Keratinocyte (primary cell): ENCODE results near the gene SPINT3. TPM values are rescaled to one million over a fixed set of nuclear protein-coding genes. Genes with fewer than 3 reads are reported as not detected.

Experiments used
- DNase-seq: peaks from one replicate; pipeline ENCODE4 v3.0.0-alpha.2; 2011; ENCODE audit warnings: low read depth, missing footprints, low spot score
- FAIRE-seq: peaks from 2 replicates; lab custom pipeline; 2011; peaks lifted over from hg19 to GRCh38; lab: Jason Lieb, UNC
- H2AFZ ChIP-seq: 2 replicates; pipeline ENCODE4 v1.6.0; 2012; ENCODE audit warnings: low read length, control low read depth, inconsistent platforms; ENCODE audit not compliant: control insufficient read depth
- H3K27ac ChIP-seq: 2 replicates; pipeline ENCODE4 v1.5.1; 2011; ENCODE audit warnings: low read length; ENCODE audit not compliant: control insufficient read depth, insufficient read depth
- H3K27me3 ChIP-seq: 3 replicates; pipeline ENCODE4 v1.6.0; 2011; ENCODE audit warnings: low read length; ENCODE audit not compliant: control insufficient read depth, insufficient read depth; ENCODE audit errors: extremely low read depth
- H3K36me3 ChIP-seq, 2 experiments: 2 replicates in 1 of 2; 3 replicates in 1 of 2; pipeline ENCODE4 v1.5.1; 2011; ENCODE audit warnings: low read length in 2 of 2, mild to moderate bottlenecking in 1 of 2; ENCODE audit not compliant: control insufficient read depth in 2 of 2, insufficient read depth in 2 of 2; ENCODE audit errors: extremely low read depth in 1 of 2
- H3K4me1 ChIP-seq: 3 replicates; pipeline ENCODE4 v1.5.1; 2011; ENCODE audit warnings: low read length; ENCODE audit not compliant: control insufficient read depth, insufficient read depth; ENCODE audit errors: extremely low read depth
- H3K4me2 ChIP-seq: 3 replicates; pipeline ENCODE4 v1.6.0; 2011; ENCODE audit warnings: low read depth, low read length; ENCODE audit not compliant: control insufficient read depth, insufficient read depth; ENCODE audit errors: extremely low read depth
- H3K4me3 ChIP-seq, 3 experiments: fragments of 200-600 bp in 1 of 3; sonication (generic) in 1 of 3; 2 replicates in 2 of 3; 3 replicates in 1 of 3; pipeline ENCODE4 v1.5.1; 2011 to 2016; ENCODE audit warnings: low read length in 3 of 3, mild to moderate bottlenecking in 3 of 3, control low read depth in 2 of 3, inconsistent platforms in 1 of 3, low read depth in 1 of 3, mixed read lengths in 1 of 3, mixed run types in 1 of 3, moderate library complexity in 1 of 3; ENCODE audit not compliant: control insufficient read depth in 2 of 3, insufficient read depth in 2 of 3; ENCODE audit errors: extremely low read depth in 1 of 3
- H3K79me2 ChIP-seq: 2 replicates; pipeline ENCODE4 v1.6.0; 2012; ENCODE audit warnings: low read length; ENCODE audit not compliant: control insufficient read depth, insufficient read depth
- H3K9ac ChIP-seq: 3 replicates; pipeline ENCODE4 v1.6.0; 2011; ENCODE audit warnings: low read length; ENCODE audit not compliant: control insufficient read depth, insufficient read depth; ENCODE audit errors: extremely low read depth
- H3K9me1 ChIP-seq: 3 replicates; pipeline ENCODE4 v1.6.0; 2011; ENCODE audit warnings: low read length; ENCODE audit not compliant: control insufficient read depth, insufficient read depth; ENCODE audit errors: extremely low read depth
- H3K9me3 ChIP-seq: 2 replicates; pipeline ENCODE4 v1.5.1; 2012; ENCODE audit warnings: low read depth, low read length; ENCODE audit not compliant: control insufficient read depth
- H4K20me1 ChIP-seq: 3 replicates; pipeline ENCODE4 v1.6.0; 2011; ENCODE audit warnings: low read length; ENCODE audit not compliant: control insufficient read depth, insufficient read depth; ENCODE audit errors: extremely low read depth
- CTCF ChIP-seq, 3 experiments: IDR thresholded peaks in 1 of 3; conservative IDR thresholded peaks in 1 of 3; optimal IDR thresholded peaks in 1 of 3; 2 replicates in 2 of 3; 3 replicates in 1 of 3; pipeline versions ENCODE3 to v1.5.1; 2011; ENCODE audit warnings: low read length in 3 of 3, mild to moderate bottlenecking in 3 of 3, moderate library complexity in 2 of 3, control low read depth in 1 of 3, inconsistent platforms in 1 of 3; ENCODE audit not compliant: insufficient read depth in 2 of 3; ENCODE audit errors: extremely low read depth in 1 of 3
- EZH2 ChIP-seq: IDR thresholded peaks from one replicate; pipeline ENCODE4 v1.6.1; 2012; ENCODE audit warnings: inconsistent platforms, mild to moderate bottlenecking, low read length, moderate library complexity
- dilution Hi-C: fragments of 300-500 bp; cut with MboI; formaldehyde crosslinking; loops from one replicate; pipeline ENCODE4 v1.7.0; 2020; ENCODE audit warnings: low sequenced_read_pairs; ENCODE audit not compliant: extremely low pct_ligation_motif_present
- polyA plus RNA-seq, 5 experiments: library from polyadenylated mRNA; depleted of rRNA in 3 of 5; stranded (reverse) in 3 of 5; stranded (forward) in 1 of 5; unstranded in 1 of 5; fragments of >200 nt; gene quantifications; 1 replicate in 1 of 5; 2 replicates in 3 of 5; 3 replicates in 1 of 5; pipeline versions ENCODE4 v1.2.1 to v1.2.3, GENCODE V29; 2011 to 2012; ENCODE audit warnings: missing spikeins in 2 of 5, low read depth in 1 of 5, low replicate concordance in 1 of 5

The SPINT3 gene
- polyA plus RNA-seq, 1 donor (not counting 4 experiments of a cell fraction or from before 2014, with no cell fraction given): not detected

- DNase-seq: no peak
- no peak overlapping the region for H2AFZ ChIP-seq
- H3K79me2 ChIP-seq: no peaks in the 10 kb centered on the region
- H3K27ac ChIP-seq: no peak overlapping the region
- FAIRE-seq: no peak
- H4K20me1 ChIP-seq: no peaks in the 10 kb centered on the region
- H3K9me1 ChIP-seq: no peaks in the 10 kb centered on the region
- no peak overlapping the region for H3K4me2 ChIP-seq
- no peaks in the 10 kb centered on the region for H3K36me3 ChIP-seq
- no peak overlapping the region for H3K4me3 ChIP-seq
- no peak overlapping the region for H3K9ac ChIP-seq
- no peak for TF ChIP-seq EZH2
- H3K9me3 ChIP-seq: no peaks in the 10 kb centered on the region
- H3K27me3 ChIP-seq: peaks cover 4% of the 10 kb centered on the region
- dilution Hi-C loops: no loop called here
- H3K4me1 ChIP-seq: no peaks in the 10 kb centered on the region
Measured at GRCh38 chr20:45555198-45555597, 39.8 kb upstream of the SPINT3 start.

- H3K27ac ChIP-seq: no peak overlapping the region
- TF ChIP-seq CTCF (optimal IDR thresholded peaks at IDR 0.05 in 1 of 3, IDR thresholded peaks at IDR 0.05 in 1 of 3, conservative IDR thresholded peaks at IDR 0.05 in 1 of 3; ENCODE audit: extremely low read depth in 1 of 3, insufficient read depth in 2 of 3, low read length in 3 of 3) (no peak), EZH2 (no peak)
- no peak overlapping the region for H3K4me2 ChIP-seq
- H4K20me1 ChIP-seq: no peaks in the 10 kb centered on the region
- no peak overlapping the region for H2AFZ ChIP-seq
- H3K9ac ChIP-seq: no peak overlapping the region
- H3K27me3 ChIP-seq: peaks cover 5% of the 10 kb centered on the region
- H3K4me1 ChIP-seq: no peaks in the 10 kb centered on the region
- dilution Hi-C loops: no loop called here
- H3K9me3 ChIP-seq: no peaks in the 10 kb centered on the region
- H3K36me3 ChIP-seq: no peaks in the 10 kb centered on the region
- no peaks in the 10 kb centered on the region for H3K79me2 ChIP-seq
- no peaks in the 10 kb centered on the region for H3K9me1 ChIP-seq
- DNase-seq (no peak), FAIRE-seq (no peak)
- no peak overlapping the region for H3K4me3 ChIP-seq
Measured at GRCh38 chr20:45552456-45552855, 37.0 kb upstream of the SPINT3 start.

- Histone ChIP-seq H3K27ac (no peak overlapping the region), H3K4me1 (no peaks in the 10 kb centered on the region), H4K20me1 (no peaks in the 10 kb centered on the region), H3K4me2 (no peak overlapping the region), H3K79me2 (no peaks in the 10 kb centered on the region), H3K36me3 (no peaks in the 10 kb centered on the region), H3K9me3 (no peaks in the 10 kb centered on the region), H3K4me3 (no peak overlapping the region), H3K27me3 (peaks cover 12% of the 10 kb centered on the region), H2AFZ (no peak overlapping the region), H3K9me1 (no peaks in the 10 kb centered on the region), H3K9ac (no peak overlapping the region)
- DNase-seq (no peak), FAIRE-seq (no peak)
- TF ChIP-seq EZH2 (no peak), CTCF (optimal IDR thresholded peaks at IDR 0.05 in 1 of 3, IDR thresholded peaks at IDR 0.05 in 1 of 3, conservative IDR thresholded peaks at IDR 0.05 in 1 of 3; ENCODE audit: extremely low read depth in 1 of 3, insufficient read depth in 2 of 3, low read length in 3 of 3) (no peak)
- dilution Hi-C loops: no loop called here
Measured at GRCh38 chr20:45550765-45551164, 35.3 kb upstream of the SPINT3 start.
